PFSK-1 (cell line): Measurements from ENCODE around the gene RALBP1.

Experiments
- FOXP2 ChIP-seq: optimal IDR thresholded peaks from 2 replicates; pipeline ENCODE3; 2011; ENCODE audit warnings: borderline replicate concordance, control low read depth, inconsistent platforms; ENCODE audit not compliant: insufficient read depth; ENCODE audit errors: extremely low read length, extremely low read depth
- POLR2AphosphoS5 ChIP-seq: IDR thresholded peaks from 2 replicates; pipeline ENCODE4 v1.6.1; 2012; ENCODE audit warnings: low read depth, mild to moderate bottlenecking, control low read depth, low read length, moderate library complexity
- SIN3A ChIP-seq: IDR thresholded peaks from 2 replicates; pipeline ENCODE4 v1.6.1; 2012; ENCODE audit warnings: mild to moderate bottlenecking, low read length, moderate library complexity, borderline replicate concordance; ENCODE audit not compliant: insufficient read depth
- TAF1 ChIP-seq: IDR thresholded peaks from 2 replicates; pipeline ENCODE4 v1.6.1; 2012; ENCODE audit warnings: low read length, control low read depth, borderline replicate concordance; ENCODE audit not compliant: insufficient read depth
- TF ChIP-seq, protein P1 (sequence below), 2 experiments: IDR thresholded peaks; 2 replicates each; pipeline versions ENCODE4 v1.6.1 to v1.8.0; 2011 to 2012; ENCODE audit warnings: low read depth in 2 of 2, low read length in 2 of 2, control low read depth in 1 of 2, inconsistent platforms in 1 of 2, mild to moderate bottlenecking in 1 of 2, moderate library complexity in 1 of 2; ENCODE audit not compliant: insufficient read depth in 1 of 2

DNA sequence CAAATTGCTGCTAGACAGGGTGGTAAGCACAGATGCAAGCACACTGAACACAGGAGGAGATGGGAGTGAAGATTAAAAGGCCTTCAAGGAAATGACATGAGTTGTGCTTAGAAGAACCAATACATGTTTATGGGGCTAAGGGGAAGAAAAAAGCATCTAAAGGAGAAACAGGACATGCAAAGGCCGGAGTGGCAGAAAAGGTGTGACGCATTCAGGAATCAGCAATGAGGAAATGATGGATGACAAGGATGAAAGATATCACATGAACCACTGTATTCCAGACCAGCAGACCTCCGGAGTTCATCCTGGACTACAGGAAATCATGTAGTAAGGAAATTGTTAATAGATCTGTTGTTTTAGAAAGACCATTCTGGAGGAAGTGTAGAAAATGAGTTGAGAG is 96.2 kb downstream of the RALBP1 start:
- no peak for TF ChIP-seq POLR2AphosphoS5
- TF ChIP-seq, protein P1, sequence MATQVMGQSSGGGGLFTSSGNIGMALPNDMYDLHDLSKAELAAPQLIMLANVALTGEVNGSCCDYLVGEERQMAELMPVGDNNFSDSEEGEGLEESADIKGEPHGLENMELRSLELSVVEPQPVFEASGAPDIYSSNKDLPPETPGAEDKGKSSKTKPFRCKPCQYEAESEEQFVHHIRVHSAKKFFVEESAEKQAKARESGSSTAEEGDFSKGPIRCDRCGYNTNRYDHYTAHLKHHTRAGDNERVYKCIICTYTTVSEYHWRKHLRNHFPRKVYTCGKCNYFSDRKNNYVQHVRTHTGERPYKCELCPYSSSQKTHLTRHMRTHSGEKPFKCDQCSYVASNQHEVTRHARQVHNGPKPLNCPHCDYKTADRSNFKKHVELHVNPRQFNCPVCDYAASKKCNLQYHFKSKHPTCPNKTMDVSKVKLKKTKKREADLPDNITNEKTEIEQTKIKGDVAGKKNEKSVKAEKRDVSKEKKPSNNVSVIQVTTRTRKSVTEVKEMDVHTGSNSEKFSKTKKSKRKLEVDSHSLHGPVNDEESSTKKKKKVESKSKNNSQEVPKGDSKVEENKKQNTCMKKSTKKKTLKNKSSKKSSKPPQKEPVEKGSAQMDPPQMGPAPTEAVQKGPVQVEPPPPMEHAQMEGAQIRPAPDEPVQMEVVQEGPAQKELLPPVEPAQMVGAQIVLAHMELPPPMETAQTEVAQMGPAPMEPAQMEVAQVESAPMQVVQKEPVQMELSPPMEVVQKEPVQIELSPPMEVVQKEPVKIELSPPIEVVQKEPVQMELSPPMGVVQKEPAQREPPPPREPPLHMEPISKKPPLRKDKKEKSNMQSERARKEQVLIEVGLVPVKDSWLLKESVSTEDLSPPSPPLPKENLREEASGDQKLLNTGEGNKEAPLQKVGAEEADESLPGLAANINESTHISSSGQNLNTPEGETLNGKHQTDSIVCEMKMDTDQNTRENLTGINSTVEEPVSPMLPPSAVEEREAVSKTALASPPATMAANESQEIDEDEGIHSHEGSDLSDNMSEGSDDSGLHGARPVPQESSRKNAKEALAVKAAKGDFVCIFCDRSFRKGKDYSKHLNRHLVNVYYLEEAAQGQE (IDR thresholded peaks at IDR 0.05; ENCODE audit: insufficient read depth in 1 of 2, low read depth in 2 of 2, low read length in 2 of 2), result no peak
- no peak for TF ChIP-seq FOXP2
- no peak for TF ChIP-seq SIN3A
- TF ChIP-seq TAF1, result no peak
